Adrenal gland (tissue), 5 donors: ENCODE data around the gene C1orf167.

Source experiments
- CTCF ChIP-seq, 6 experiments: fragments of 450-650 bp in 4 of 6; fragments of 200-600 bp in 2 of 6; sonication (generic) in 1 of 6; IDR thresholded peaks; 1 replicate in 5 of 6; 2 replicates in 1 of 6; pipeline versions ENCODE4 v1.5.1 to v1.8.0; 2016 to 2021; ENCODE audit warnings: antibody characterized with exemption in 6 of 6, mild to moderate bottlenecking in 2 of 6, moderate library complexity in 1 of 6
- POLR2A ChIP-seq, 2 donors: fragments of 450-650 bp; IDR thresholded peaks; one replicate each; pipeline ENCODE4 v1.6.1; 2017; ENCODE audit warnings: antibody characterized with exemption in 2 of 2, mild to moderate bottlenecking in 2 of 2, moderate library complexity in 1 of 2
- donor health status: DM: no; HTN: no; CAD: no.

DNA sequence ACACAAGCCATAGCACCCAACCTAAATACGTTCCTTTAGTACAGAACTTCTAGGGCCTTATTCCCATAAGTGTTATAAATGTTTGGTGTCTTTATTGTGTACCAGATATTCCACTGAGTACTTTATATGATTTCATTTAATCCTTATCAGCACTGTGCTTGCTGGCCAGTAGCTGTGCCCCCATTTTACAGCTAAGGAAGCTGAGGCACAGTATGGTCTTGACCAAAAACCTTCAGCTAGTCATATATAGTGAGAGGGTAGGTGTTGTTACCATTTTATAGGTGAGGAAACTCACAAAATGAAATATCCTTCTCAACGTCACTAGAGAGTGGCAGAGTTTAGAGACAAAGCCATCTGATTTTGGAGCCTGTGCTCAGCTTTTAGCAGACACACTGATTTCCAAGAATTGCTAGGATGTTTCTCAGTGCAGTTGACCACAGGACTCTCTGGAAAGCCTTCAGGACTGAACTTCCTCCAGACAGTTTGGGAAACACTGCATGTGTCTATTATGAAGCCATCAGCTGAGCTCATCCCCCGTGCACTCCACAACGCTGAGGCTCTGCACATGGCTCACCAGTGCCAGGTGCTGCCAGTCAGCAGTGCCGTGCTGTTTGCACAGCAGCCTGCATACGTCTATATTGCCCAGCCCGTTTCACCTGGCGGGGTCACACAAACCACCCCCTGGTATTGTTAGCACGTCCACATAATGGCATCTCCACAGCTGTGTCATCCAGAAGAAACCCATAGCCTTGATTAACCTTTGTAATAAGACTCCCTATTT, 70.1 kb downstream of the C1orf167 start:
- no peak for TF ChIP-seq POLR2A (IDR thresholded peaks at IDR 0.05)
- no peak for TF ChIP-seq CTCF (IDR thresholded peaks at IDR 0.05)
